ENCODE measurements around the gene MEIS3.

MEIS3 gene

GRCh38 chr19:47419030-47419783 is at the start of gene MEIS3:
Gene MEIS3 (minus strand): TSS chr19:47419527. CDS start chr19:47419081, 446 bp downstream.
- DNase-seq = no peak

DNA sequence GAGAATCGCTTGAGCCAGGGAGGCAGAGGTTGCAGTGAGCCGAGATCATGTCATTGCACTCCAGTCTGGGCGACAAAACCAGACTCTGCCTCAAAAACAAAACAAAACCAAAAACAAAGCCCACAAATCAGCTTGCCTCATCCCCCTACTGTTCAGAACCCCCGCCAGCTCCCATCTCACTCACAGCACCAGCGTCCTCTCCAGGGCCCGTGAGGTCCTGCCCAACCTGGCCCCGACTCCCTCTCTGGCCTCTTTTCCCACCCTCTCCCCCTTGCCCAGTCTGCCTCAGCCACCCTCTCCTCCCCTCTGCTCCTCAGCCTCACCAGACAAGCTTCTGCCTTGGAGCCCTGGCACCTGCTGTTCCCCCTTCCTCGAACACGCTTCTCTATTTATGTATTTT is 48.6 kb upstream of the MEIS3 start:
- DNase-seq = no peak

GRCh38 chr19:47465957-47466356 is 46.6 kb upstream of the MEIS3 start:
- no peak for DNase-seq

DNA sequence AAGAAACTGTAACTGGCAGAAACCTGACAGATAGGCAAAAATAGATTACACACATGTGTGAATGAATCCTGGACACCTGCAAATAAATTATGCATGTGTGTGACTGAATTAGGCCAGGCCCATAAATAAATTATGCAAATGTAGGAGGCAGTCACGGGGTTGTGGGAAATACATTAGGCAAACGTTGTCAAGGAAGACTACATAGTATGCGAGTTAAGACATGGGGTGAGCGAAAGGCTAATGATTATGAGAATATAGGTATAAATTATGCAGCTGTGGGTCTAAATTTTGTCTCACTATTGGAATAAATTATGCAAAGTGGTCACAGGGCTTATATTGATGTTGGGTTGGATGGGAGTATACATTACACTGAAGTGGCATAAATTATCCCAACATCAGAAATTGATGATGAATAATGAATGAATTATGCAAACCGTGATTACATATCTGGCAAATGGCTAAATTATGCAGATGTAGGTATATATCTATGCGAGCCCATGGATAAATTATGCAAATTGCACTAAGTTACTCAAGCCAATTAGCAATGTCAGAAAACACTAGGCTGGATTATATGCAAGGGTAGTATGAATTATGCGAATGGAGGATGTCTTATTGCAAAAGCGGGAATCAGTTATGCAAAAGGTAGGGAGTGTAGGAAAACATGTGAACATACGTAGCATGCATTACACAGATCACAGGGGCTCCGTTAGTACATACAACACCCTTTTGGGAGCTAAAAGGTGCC is 45.5 kb upstream of the MEIS3 start:
- no peak for DNase-seq

- no peak for DNase-seq
Measured at GRCh38 chr19:47461876-47462275, 42.5 kb upstream of the MEIS3 start.

DNA sequence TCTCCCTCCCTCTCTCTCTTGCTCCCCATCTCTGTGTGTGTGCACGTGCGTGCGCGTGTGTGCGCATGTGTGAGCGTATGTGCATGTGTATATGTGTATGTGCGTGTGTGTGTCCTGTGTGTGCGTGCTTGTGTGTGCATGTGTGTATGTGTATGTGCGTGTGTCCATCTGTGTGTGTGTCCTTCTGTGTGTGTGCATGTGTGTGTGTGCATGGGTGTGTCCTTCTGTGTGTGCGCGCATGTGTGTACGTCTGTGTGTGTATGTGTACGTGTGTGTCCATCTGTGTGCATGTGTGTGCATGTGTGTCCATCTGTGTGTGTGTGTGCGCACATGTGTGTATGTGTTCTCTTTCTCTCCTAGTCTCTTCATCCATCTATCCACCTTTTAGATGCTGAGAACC is 40.1 kb upstream of the MEIS3 start:
- DNase-seq = no peak

DNA sequence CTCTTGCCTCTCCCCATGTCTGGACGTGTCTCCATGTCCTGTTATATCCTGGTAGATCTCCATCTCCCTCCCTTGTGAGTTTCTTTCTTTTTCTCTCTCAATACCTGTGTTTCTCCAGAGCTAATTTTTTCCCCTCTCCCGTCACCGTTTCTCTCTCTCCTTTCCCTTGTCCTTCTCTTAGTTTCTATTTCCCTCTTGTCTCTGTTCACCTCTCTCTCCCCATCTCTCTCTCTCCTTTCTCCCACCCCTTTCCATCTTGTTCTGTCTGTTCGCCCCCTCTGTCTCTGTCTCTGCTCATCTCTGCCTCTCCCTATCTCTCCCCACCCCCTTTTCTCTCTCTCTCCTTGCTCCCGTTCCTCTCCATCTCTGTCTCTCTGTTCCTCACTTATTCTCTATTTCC is 39.3 kb upstream of the MEIS3 start:
- no peak for DNase-seq

- DNase-seq = no peak
Measured at GRCh38 chr19:47456721-47457474, 37.6 kb upstream of the MEIS3 start.

- no peak for DNase-seq
Measured at GRCh38 chr19:47450478-47450877, 31.2 kb upstream of the MEIS3 start.

- no peak for DNase-seq
Measured at GRCh38 chr19:47448360-47448727, 29.0 kb upstream of the MEIS3 start.

DNA sequence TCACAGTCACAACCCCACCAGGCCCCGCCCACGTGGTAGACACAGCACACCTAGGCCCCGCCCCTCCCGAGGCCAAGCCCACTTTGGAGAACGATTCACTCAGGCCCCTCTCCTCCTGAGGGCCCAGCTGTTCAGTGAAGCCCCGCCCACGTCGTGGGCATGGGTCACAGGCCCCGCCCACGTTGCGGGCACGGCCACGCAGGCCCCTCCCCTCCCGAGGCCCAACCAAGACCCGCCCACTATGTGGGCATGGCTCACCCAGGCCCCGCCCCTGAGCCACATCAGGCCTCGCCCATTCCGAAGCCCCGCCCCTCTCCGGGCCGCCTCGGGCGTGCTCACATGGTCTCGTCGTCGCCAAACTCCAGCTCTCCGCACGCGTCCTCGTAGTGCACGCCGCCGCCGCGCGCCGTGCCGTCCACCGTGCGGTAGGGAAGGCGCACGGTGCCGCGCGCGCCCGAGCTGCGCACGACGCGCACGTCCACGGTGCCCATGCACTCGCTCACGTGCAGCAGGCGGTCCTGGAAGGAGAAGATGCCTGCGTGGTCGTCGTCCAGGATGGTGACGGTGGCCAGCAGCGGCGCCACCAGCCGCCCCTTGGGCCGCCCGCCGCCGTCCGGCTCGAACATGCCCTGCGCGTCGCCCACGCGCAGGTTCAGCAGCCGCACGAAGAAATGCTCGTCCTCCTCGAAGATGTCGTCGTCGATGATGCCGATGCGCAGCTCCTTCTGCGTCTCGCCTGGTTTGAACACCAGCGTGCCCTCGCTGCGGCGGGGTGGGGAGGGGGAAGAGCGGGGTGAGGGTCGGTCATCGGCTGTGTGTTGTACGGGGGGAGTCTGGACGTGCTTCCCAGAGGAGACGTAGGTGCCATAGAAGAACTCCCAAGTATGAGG is 28.4 kb upstream of the MEIS3 start:
- DNase-seq = peak; percentile 71

GRCh38 chr19:47446534-47447469 is 27.5 kb upstream of the MEIS3 start:
- DNase-seq = peak; percentile 59

- DNase-seq = peak; percentile 24
Measured at GRCh38 chr19:47445937-47446402, 26.6 kb upstream of the MEIS3 start.

DNA sequence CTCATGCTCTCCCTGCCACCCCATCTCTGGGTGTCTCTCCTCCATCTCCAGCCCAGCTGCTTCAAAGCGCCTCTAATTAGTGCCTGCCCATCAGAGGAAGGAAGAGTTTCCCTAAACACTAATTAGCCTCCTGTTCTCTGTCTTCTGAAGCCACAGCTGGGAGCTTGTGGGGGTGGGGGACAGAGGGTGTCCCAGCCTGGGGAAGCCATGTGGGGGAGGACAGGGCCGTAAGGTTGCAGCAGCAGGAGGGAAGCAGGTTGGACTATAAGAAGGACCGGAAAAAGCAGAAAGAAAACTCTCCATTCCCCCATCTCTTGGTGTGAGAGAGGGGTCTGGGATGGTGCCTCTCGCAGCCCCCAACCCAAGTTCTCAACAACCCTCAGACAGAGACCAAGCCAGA is 26.2 kb upstream of the MEIS3 start:
- DNase-seq = no peak

DNA sequence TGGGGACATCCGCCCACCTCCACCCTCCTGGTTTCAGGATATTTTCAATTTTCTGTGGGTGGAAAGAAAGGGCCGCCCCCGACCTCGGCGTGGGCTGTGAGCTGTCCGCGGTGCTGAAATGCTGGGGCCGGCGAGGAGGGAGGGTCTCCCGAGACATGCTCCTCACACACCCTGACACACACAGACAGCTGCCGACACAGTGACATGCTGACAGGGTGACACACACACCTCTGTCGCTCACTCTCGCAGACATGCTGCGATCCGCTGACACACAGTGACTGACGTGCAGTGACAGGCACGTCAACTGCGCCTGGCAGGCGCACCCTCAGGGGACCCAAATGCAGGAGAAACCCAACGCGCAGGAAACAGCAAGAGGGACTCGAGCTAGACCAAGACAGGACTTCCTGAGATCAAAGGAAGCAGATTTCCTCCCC is 25.1 kb upstream of the MEIS3 start:
- no peak for DNase-seq

- DNase-seq = no peak
Measured at GRCh38 chr19:47443331-47443730, 24.0 kb upstream of the MEIS3 start.

DNA sequence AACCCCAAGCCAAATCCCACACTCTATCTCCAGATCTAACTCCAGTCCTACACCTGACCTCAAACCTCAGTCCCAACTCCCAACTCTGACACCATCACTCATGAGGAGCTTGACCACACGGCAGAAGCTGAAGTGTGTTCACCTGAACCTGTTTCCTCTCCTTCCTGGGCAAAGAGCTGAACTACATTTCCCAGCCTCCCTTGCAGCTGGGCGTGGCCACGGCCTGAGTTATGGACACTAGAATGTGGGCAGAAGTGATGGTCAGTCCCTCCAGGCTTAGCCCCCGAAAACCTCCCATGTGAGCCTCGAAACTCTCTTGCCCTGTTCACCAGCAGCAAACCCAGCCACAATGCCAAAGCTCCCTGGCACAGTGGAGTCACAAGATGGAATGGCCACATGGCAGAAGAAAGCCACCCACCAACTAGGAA is 19.5 kb upstream of the MEIS3 start:
- no peak for DNase-seq

DNA sequence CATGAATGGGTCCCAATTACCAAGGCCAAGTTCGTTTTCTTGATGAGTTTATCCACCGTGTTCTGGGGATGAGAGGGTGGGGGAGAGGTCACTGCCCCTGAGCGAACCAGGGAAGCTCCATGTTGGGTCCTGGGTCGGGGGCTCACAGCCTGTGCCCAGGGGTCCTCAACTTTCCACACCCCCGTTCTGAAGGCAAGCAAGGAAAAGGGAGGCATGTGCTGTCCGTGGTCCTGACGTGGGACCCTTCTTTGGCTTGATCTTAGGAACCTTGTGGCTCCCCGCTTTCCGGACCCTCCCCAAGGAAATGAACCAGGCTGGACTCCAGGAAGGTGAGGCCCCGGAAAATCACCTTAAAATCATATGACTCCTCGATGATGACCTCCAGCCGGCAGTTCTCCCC is 18.2 kb upstream of the MEIS3 start:
- DNase-seq = no peak

GRCh38 chr19:47436712-47437401 is 17.5 kb upstream of the MEIS3 start:
- DNase-seq = peak; percentile 85

- no peak for DNase-seq
Measured at GRCh38 chr19:47435883-47436417, 16.6 kb upstream of the MEIS3 start.

Data from NCI-H1105 treated with DMSO at 0.1 percent for 48 hours (cell line).